ENCODE data around the gene APRT.

APRT gene

GRCh38 chr16:88850531-88851199, 38.9 kb upstream of the APRT start:
- Mint-ChIP-seq H3K36me3 (ENCODE audit: low read depth) (peaks cover 68% of the 10 kb centered on the region), H3K4me1 (ENCODE audit: low read depth) (peaks cover 47% of the 10 kb centered on the region), H3K27ac (no peak overlapping the region), H3K4me3 (no peak overlapping the region), H3K27me3 (no peaks in the 10 kb centered on the region), H3K9me3 (no peaks in the 10 kb centered on the region)
- intact Hi-C loops (cut with micrococcal nuclease): no loop called here

- intact Hi-C loops (cut with micrococcal nuclease): no loop called here
- Mint-ChIP-seq H3K4me1 (ENCODE audit: low read depth) (peaks cover 26% of the 10 kb centered on the region), H3K9me3 (no peaks in the 10 kb centered on the region), H3K36me3 (ENCODE audit: low read depth) (peaks cover 74% of the 10 kb centered on the region), H3K4me3 (no peak overlapping the region), H3K27me3 (no peaks in the 10 kb centered on the region), H3K27ac (no peak overlapping the region)
These were observed 36.8 kb upstream of the APRT start for GRCh38 chr16:88848557-88848956.

- Mint-ChIP-seq H3K4me1 (ENCODE audit: low read depth) (peaks cover 20% of the 10 kb centered on the region), H3K9me3 (no peaks in the 10 kb centered on the region), H3K4me3 (no peak overlapping the region), H3K27me3 (no peaks in the 10 kb centered on the region), H3K27ac (no peak overlapping the region), H3K36me3 (ENCODE audit: low read depth) (peaks cover 82% of the 10 kb centered on the region)
- intact Hi-C loops (cut with micrococcal nuclease): no loop called here
These were observed 35.9 kb upstream of the APRT start for GRCh38 chr16:88847654-88848053.

- intact Hi-C loops (cut with micrococcal nuclease): no loop called here
- Mint-ChIP-seq H3K36me3 (ENCODE audit: low read depth) (peaks cover 82% of the 10 kb centered on the region), H3K27me3 (no peaks in the 10 kb centered on the region), H3K4me3 (no peak overlapping the region), H3K4me1 (ENCODE audit: low read depth) (peaks cover 19% of the 10 kb centered on the region), H3K27ac (no peak overlapping the region), H3K9me3 (no peaks in the 10 kb centered on the region)
These were observed 34.4 kb upstream of the APRT start for GRCh38 chr16:88846088-88846487.

- intact Hi-C loops (cut with micrococcal nuclease): no loop called here
- H3K4me3 Mint-ChIP-seq: no peak overlapping the region
- no peaks in the 10 kb centered on the region for H3K9me3 Mint-ChIP-seq
- H3K27me3 Mint-ChIP-seq: no peaks in the 10 kb centered on the region
- no peak overlapping the region for H3K27ac Mint-ChIP-seq
- H3K36me3 Mint-ChIP-seq (ENCODE audit: low read depth): peaks cover 82% of the 10 kb centered on the region
- peaks cover 34% of the 10 kb centered on the region for H3K4me1 Mint-ChIP-seq (ENCODE audit: low read depth)
These were observed 32.8 kb upstream of the APRT start for GRCh38 chr16:88844419-88845036.

- intact Hi-C loops (cut with micrococcal nuclease): no loop called here
- no peak overlapping the region for H3K4me3 Mint-ChIP-seq
- peaks cover 82% of the 10 kb centered on the region for H3K36me3 Mint-ChIP-seq (ENCODE audit: low read depth)
- peaks cover 34% of the 10 kb centered on the region for H3K4me1 Mint-ChIP-seq (ENCODE audit: low read depth)
- no peak overlapping the region for H3K27ac Mint-ChIP-seq
- H3K27me3 Mint-ChIP-seq: no peaks in the 10 kb centered on the region
- H3K9me3 Mint-ChIP-seq: no peaks in the 10 kb centered on the region
These were observed 31.5 kb upstream of the APRT start for GRCh38 chr16:88843256-88843655.

GRCh38 chr16:88842806-88843205, 31.1 kb upstream of the APRT start:
- Mint-ChIP-seq H3K9me3 (no peaks in the 10 kb centered on the region), H3K27ac (no peak overlapping the region), H3K4me3 (no peak overlapping the region), H3K36me3 (ENCODE audit: low read depth) (peaks cover 82% of the 10 kb centered on the region), H3K4me1 (ENCODE audit: low read depth) (peaks cover 34% of the 10 kb centered on the region), H3K27me3 (no peaks in the 10 kb centered on the region)
- intact Hi-C loops (cut with micrococcal nuclease): no loop called here

GRCh38 chr16:88842308-88842756, 30.6 kb upstream of the APRT start:
- intact Hi-C loops (cut with micrococcal nuclease): no loop called here

GRCh38 chr16:88841521-88842307, 30.0 kb upstream of the APRT start:
- H3K27me3 Mint-ChIP-seq: no peaks in the 10 kb centered on the region
- H3K9me3 Mint-ChIP-seq: no peaks in the 10 kb centered on the region
- peaks cover 82% of the 10 kb centered on the region for H3K36me3 Mint-ChIP-seq (ENCODE audit: low read depth)
- intact Hi-C loops (cut with micrococcal nuclease): no loop called here
- H3K4me1 Mint-ChIP-seq (ENCODE audit: low read depth): peaks cover 34% of the 10 kb centered on the region
- no peak overlapping the region for H3K4me3 Mint-ChIP-seq
- no peak overlapping the region for H3K27ac Mint-ChIP-seq

More at GRCh38 chr16:88842308-88842756, 30.6 kb upstream of the APRT start:
- no peaks in the 10 kb centered on the region for H3K27me3 Mint-ChIP-seq
- peaks cover 34% of the 10 kb centered on the region for H3K4me1 Mint-ChIP-seq (ENCODE audit: low read depth)
- H3K9me3 Mint-ChIP-seq: no peaks in the 10 kb centered on the region
- H3K27ac Mint-ChIP-seq: no peak overlapping the region
- no peak overlapping the region for H3K4me3 Mint-ChIP-seq
- H3K36me3 Mint-ChIP-seq (ENCODE audit: low read depth): peaks cover 82% of the 10 kb centered on the region

- Mint-ChIP-seq H3K27ac (no peak overlapping the region), H3K9me3 (no peaks in the 10 kb centered on the region), H3K4me3 (no peak overlapping the region), H3K36me3 (ENCODE audit: low read depth) (peaks cover 86% of the 10 kb centered on the region), H3K4me1 (ENCODE audit: low read depth) (peaks cover 28% of the 10 kb centered on the region), H3K27me3 (no peaks in the 10 kb centered on the region)
- intact Hi-C loops (cut with micrococcal nuclease): no loop called here
These were observed 29.0 kb upstream of the APRT start for GRCh38 chr16:88840600-88841215.

GRCh38 chr16:88839745-88840599, 28.2 kb upstream of the APRT start:
- Mint-ChIP-seq H3K27me3 (no peaks in the 10 kb centered on the region), H3K4me1 (ENCODE audit: low read depth) (peaks cover 28% of the 10 kb centered on the region), H3K27ac (no peak overlapping the region), H3K4me3 (no peak overlapping the region), H3K9me3 (no peaks in the 10 kb centered on the region), H3K36me3 (ENCODE audit: low read depth) (peaks cover 93% of the 10 kb centered on the region)
- intact Hi-C loops (cut with micrococcal nuclease): no loop called here

GRCh38 chr16:88839026-88839529, 27.4 kb upstream of the APRT start:
- intact Hi-C loops (cut with micrococcal nuclease): no loop called here
- no peaks in the 10 kb centered on the region for H3K9me3 Mint-ChIP-seq

GRCh38 chr16:88838566-88838965, 26.8 kb upstream of the APRT start:
- peaks cover 96% of the 10 kb centered on the region for H3K36me3 Mint-ChIP-seq (ENCODE audit: low read depth)

More at GRCh38 chr16:88839026-88839529, 27.4 kb upstream of the APRT start:
- Mint-ChIP-seq H3K36me3 (ENCODE audit: low read depth) (peaks cover 96% of the 10 kb centered on the region), H3K27me3 (no peaks in the 10 kb centered on the region), H3K27ac (no peak overlapping the region), H3K4me1 (ENCODE audit: low read depth) (peaks cover 28% of the 10 kb centered on the region), H3K4me3 (no peak overlapping the region)

More at GRCh38 chr16:88838566-88838965, 26.8 kb upstream of the APRT start:
- Mint-ChIP-seq H3K4me3 (no peak overlapping the region), H3K4me1 (ENCODE audit: low read depth) (peaks cover 28% of the 10 kb centered on the region), H3K9me3 (no peaks in the 10 kb centered on the region), H3K27me3 (no peaks in the 10 kb centered on the region), H3K27ac (no peak overlapping the region)
- intact Hi-C loops (cut with micrococcal nuclease): no loop called here
